ENCODE measurements around the gene XAGE1B.
"Not testable (repeated sequence)": the region's sequence is repeated elsewhere in the genome, so short reads cannot be mapped to it uniquely, and the experiment has no call there.

Gene XAGE1B, protein sequence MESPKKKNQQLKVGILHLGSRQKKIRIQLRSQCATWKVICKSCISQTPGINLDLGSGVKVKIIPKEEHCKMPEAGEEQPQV

GRCh38 chrX:52516987-52517325, at the start of gene XAGE1B:
XAGE1B (minus strand) TSS chrX:52517063; CDS start chrX:52515527, 1,536 bp downstream.
- DNase-seq = not testable (repeated sequence)

DNA sequence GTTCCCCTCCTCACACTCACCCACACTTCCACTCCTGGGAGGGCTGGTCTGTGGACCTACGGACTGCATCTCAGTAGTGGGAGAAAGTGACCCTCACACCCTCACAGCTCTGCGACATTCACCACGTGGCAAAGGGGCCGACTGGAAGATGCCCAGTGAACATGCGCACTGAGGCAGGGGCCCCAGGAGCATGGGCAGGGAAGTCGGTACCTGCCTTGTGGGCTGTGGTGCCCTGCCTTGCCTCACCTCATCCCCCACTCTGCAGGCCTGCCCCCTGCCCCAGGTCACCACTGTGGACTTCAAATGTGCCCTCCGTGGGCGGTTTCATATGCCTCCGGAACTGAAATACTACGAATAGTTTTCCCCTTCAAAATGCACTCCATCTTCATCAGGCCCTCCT, 46.2 kb upstream of the XAGE1B start:
- no peak for DNase-seq

- DNase-seq = no peak
Observed at GRCh38 chrX:52558140-52558539, 41.3 kb upstream of the XAGE1B start.

GRCh38 chrX:52556741-52557140, 39.9 kb upstream of the XAGE1B start:
- no peak for DNase-seq

- no peak for DNase-seq
Observed at GRCh38 chrX:52553995-52554642, 37.3 kb upstream of the XAGE1B start.

DNA sequence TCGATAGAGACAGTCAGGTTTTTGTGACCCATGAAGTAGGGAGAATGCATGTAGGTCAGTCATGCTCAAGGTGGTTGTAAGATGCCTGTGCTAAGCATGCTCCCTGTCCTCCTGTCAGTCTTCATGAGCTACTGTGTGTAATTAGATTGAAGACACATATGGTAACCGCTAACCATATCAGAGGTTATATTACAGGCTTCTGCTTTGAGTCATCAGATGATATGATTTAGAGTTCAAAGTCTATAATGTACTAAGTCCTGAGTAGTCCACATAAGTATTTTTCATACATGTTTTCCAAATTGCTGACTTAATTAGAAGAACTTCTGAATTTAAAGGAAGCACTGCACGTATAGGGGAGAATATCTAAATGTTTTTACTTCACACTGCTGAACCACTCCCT, 31.9 kb upstream of the XAGE1B start:
- DNase-seq = not testable (repeated sequence)

DNA sequence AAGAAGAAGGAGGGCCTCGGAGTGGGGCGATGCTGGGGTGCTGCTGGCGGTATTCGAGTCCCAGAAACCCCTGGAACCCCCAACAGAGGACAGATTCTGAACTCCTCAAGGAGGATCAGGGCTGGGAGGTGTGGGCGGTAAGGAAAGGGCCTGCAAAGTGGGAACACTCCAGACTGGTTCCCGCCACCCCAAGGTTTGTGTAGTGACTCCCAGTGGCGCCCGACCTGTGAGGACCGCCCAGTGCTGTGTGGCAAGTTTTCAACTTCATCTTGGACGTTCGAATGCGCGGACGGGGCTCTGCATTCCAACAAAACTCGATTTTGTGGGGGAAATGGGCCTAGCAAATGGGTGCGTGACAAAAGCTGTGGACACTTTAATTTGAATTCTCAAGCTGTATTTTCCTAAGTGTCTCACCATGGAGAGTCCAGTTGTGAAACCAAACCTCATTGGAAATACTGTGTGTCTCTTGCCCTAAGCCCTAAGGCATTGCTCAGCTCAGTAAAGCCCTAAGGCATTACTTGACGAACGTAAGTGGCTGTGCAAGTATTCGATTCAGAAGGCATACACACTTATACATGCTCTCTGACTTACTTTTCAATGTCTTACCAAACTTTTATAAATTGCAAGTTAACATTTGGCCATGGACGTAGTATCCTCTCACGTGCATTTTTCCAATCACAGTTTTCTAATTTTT, 27.4 kb upstream of the XAGE1B start:
- DNase-seq = no peak

- no peak for DNase-seq
Observed at GRCh38 chrX:52542311-52542710, 25.4 kb upstream of the XAGE1B start.

DNA sequence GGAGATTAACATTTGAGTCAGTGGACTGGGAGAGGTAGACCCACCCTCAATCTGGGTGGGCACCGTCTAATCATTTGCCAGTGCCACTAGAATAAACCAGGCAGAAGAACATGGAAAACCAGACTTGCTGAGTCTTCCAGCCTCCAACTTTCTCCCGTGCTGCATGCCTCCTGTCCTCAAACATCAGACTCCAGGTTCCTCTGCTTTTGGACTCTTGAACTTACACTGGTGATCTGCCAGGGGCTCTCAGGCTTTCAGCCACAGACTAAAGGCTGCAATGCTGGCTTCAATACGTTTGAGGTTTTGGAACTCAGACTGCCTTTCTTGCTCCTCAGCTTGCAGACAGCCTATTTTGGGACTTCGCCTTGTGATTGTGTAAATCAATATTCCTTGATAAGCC, 24.2 kb upstream of the XAGE1B start:
- not testable (repeated sequence) for DNase-seq

DNA sequence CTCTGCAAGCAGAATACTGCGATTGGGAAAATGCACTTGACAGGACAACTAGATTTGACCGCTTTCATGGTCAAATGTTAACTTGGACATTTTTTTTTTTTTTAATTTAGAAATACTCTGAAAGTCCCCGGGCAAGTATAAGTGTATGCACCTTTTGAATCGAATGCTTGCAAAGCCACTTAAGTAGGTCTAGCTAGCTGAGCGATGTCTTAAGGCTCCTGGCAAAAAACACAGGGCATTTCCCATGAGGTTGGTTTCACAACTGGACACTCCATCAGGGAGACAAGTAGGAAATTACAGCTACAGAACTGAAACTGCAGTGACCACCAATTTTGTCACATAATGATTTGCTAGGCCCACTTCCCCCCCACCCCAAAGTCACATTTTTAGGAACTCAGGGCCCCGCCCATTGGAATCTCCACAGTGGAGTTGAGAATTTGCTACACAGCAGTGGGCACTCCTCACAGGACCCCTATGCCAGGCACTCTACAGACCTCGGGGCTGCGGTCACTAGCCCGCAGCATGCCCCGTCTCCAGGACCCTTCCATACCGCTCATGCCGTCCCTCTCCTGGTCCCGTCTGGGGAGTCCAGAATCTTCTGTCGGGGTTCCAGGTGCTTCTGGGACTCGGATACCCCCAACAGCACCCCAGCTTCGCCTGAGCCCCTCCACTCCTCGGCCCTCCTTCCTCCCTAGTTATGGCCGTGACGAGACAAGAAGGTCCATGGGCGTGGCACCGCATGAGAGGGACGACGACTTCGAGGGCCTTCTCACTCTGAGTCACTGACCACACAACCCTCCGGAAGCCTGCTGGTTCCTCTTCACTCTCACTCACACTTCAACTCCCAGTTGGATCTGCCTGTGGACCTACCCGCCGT, 515 bp downstream of the XAGE1B start:
- DNase-seq = not testable (repeated sequence)

- not testable (repeated sequence) for DNase-seq
Observed at GRCh38 chrX:52511126-52511525, 5.7 kb downstream of the XAGE1B start.

- DNase-seq = no peak
Observed at GRCh38 chrX:52509916-52510315, 6.9 kb downstream of the XAGE1B start.

GRCh38 chrX:52507331-52507730, 9.5 kb downstream of the XAGE1B start:
- DNase-seq = no peak

DNA sequence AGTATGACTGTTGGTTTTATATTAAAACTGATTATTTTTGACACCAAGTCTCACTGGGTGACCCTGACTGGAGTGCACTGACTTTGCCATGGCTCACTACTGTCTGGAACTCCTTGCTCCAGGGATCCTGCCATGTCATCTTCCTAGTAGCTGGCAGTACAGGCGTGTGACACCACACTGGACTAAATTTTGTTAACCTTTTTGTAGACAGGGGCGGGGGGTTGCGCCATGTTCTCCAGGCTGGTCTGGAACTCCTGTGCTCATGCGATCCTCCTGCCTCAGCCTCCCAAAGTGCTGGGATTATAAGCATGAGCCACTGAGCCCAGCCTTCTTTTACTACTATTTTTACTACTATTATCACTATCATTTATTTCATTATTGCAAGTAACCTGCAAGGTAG, 12.3 kb downstream of the XAGE1B start:
- DNase-seq = no peak

GRCh38 chrX:52501362-52501761, 15.5 kb downstream of the XAGE1B start:
- not testable (repeated sequence) for DNase-seq

DNA sequence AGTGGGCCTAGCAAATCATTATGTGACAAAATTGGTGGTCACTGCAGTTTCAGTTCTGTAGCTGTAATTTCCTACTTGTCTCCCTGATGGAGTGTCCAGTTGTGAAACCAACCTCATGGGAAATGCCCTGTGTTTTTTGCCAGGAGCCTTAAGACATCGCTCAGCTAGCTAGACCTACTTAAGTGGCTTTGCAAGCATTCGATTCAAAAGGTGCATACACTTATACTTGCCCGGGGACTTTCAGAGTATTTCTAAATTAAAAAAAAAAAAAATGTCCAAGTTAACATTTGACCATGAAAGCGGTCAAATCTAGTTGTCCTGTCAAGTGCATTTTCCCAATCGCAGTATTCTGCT, 20.5 kb downstream of the XAGE1B start:
- DNase-seq = not testable (repeated sequence)

GRCh38 chrX:52495545-52496418, 21.1 kb downstream of the XAGE1B start, which contains the start of gene XAGE1A:
XAGE1A (plus strand) TSS chrX:52495808; CDS start chrX:52497362, 1,554 bp downstream.
- DNase-seq = not testable (repeated sequence)

GRCh38 chrX:52471301-52471700, 45.6 kb downstream of the XAGE1B start:
- DNase-seq = not testable (repeated sequence)

Measured in CD4-positive, alpha-beta T cell treated with Interleukin-6 for 4 hours (primary cell).